ENCODE results near the gene CHST10. TPM values are rescaled to one million over a fixed set of nuclear protein-coding genes. Genes with fewer than 3 reads are reported as not detected.
A peak's percentile ranks its signal among the peaks of the same experiment; 100 is the strongest.
"Not testable (repeated sequence)": the region's sequence is repeated elsewhere in the genome, so short reads cannot be mapped to it uniquely, and the experiment has no call there.

Gene CHST10, protein sequence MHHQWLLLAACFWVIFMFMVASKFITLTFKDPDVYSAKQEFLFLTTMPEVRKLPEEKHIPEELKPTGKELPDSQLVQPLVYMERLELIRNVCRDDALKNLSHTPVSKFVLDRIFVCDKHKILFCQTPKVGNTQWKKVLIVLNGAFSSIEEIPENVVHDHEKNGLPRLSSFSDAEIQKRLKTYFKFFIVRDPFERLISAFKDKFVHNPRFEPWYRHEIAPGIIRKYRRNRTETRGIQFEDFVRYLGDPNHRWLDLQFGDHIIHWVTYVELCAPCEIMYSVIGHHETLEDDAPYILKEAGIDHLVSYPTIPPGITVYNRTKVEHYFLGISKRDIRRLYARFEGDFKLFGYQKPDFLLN
- 10 to 100 TPM; 11.1 to 15.3 (median 13.4) TPM for total RNA-seq
- total RNA-seq (2013) = 7.8 TPM

DNA sequence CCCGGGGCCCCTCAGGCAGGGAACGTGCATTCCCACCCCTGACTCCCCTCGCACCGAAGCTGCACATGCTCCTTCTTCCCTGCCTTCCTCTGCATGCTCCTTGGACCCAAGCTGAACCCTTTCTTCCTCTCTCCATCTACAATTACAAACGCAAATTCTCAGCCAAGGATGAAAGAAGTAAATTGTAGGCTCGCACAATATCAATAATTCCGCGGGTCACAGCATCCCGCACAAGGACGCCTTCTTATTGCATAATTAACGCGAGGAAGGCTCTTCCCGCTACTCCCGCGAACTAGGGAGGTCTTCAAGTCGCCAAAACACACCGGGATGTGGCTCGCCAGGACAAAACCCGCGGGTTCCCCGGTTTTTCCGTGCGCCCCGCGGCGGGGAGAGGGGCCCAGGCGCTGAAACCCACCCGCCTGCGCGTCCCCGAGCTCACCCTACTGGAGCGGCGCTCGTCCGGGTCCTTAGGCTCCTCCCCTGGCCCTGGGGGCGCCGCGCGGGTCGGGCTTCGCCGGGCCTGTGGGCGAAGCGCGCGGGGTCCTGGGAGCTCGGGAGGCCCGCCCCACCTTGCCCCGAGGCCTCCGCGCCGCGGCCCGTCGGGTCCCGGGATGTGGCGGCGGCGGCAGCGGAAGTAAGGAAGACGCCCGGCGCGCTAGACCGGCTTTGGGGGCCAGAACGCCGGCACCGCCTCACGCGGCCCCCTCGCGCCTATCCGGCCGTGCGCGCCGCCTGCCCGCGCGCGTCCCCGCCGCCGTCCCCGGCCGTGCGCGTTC, at the start of gene CHST10:
Gene CHST10, minus strand, starts transcription at position 734 of the 776 bp plus-strand sequence. CDS start 10,993 bp downstream, outside the sequence.
- Mint-ChIP-seq H3K27me3 (ENCODE audit: low read depth in 2 of 2) (no peaks in the 10 kb centered on the region), H3K36me3 (no peaks in the 10 kb centered on the region), H3K27ac (peak within 1 kb of the TSS; percentile 22 to 77), H3K4me3 (peak within 1 kb of the TSS; percentile 91), H3K9me3 (no peaks in the 10 kb centered on the region), H3K4me1 (peaks cover 18 to 21% of the 10 kb centered on the region in 2 donors)
- peak; percentile 86 to 93 (median 92) for ATAC-seq
- no peaks in the 10 kb centered on the region for H3K27me3 ChIP-seq (ENCODE audit: control insufficient read depth, insufficient read depth, low read length)
- H3K36me3 ChIP-seq (ENCODE audit: control insufficient read depth, insufficient read depth, low read length) = no peaks in the 10 kb centered on the region
- peaks cover 8% of the 10 kb centered on the region for H3K4me1 ChIP-seq (ENCODE audit: control insufficient read depth, insufficient read depth, low read length)
- TF ChIP-seq, protein P1, sequence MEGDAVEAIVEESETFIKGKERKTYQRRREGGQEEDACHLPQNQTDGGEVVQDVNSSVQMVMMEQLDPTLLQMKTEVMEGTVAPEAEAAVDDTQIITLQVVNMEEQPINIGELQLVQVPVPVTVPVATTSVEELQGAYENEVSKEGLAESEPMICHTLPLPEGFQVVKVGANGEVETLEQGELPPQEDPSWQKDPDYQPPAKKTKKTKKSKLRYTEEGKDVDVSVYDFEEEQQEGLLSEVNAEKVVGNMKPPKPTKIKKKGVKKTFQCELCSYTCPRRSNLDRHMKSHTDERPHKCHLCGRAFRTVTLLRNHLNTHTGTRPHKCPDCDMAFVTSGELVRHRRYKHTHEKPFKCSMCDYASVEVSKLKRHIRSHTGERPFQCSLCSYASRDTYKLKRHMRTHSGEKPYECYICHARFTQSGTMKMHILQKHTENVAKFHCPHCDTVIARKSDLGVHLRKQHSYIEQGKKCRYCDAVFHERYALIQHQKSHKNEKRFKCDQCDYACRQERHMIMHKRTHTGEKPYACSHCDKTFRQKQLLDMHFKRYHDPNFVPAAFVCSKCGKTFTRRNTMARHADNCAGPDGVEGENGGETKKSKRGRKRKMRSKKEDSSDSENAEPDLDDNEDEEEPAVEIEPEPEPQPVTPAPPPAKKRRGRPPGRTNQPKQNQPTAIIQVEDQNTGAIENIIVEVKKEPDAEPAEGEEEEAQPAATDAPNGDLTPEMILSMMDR (IDR thresholded peaks at IDR 0.05) = no peak
- WGBS (ENCODE audit: insufficient coverage) = under 1% methylated on average over 88 of the region's 88 CpGs
- H3K4me3 ChIP-seq (ENCODE audit: low read length) = peak within 1 kb of the TSS; percentile 56
- peak; percentile 39 to 60 for DNase-seq
- intact Hi-C loops (cut with micrococcal nuclease) = loop anchor here (5.0 kb wide), 1 partner anchor 585 kb away; the partner anchor contains the start of gene RPL31
- H3K9me3 ChIP-seq (ENCODE audit: control insufficient read depth, insufficient read depth, low read length) = no peaks in the 10 kb centered on the region
- H3K27ac ChIP-seq (ENCODE audit: low read length) = no peak within 1 kb of the TSS

DNA sequence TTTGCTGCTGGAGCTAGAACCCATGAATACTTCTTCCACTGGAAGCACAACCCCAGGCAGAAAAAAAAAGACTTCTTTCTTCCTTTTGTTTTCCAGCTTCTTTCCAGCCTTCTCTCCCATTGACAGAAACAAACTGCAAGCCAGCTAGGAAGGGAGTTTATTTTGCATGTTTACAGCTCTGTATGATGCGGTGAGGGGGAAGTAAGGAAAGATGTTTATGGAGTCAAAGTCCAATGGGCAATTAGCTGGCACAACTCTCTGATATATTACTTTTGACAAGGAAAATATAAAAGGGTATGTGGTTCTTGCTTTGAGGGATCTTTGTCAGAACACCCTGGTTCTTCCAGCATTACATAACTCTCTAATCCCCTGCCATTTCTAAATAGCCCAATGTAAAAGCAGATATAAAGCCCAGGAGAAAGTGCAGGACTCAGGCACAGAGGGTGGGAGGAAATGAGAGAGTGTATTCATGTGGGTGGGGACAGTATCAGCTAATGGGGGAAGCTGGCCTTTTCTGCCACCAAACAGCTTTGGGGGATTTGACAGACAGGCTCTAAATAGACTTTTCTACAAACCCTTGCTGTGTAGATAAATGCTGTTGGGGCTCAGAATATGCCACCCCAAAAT, 43.5 kb upstream of the CHST10 start:
- intact Hi-C loops (cut with micrococcal nuclease) = no loop called here

DNA sequence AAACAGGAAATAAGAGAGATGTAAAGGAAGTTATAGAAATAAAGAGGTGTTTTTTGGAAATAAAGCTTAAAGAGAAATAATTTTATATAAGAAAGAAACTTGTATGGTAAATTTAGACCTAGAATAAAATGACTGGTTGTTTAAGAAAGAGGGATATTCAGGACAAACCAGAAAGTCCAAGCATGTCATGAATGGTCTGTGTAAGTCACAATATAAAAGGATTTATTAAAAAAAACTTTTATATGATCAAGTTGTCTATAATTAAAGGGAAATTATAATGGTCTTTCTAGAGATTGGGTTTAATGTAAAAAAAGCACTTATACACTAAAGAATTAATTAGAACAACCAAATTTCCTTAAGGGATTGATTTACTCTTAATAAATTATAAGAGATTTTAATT, 38.9 kb upstream of the CHST10 start:
- H3K27me3 ChIP-seq (ENCODE audit: control insufficient read depth, insufficient read depth, low read length); H3K27ac ChIP-seq (ENCODE audit: low read length); H3K4me3 Mint-ChIP-seq; H3K4me3 ChIP-seq (ENCODE audit: low read length); H3K9me3 ChIP-seq (ENCODE audit: control insufficient read depth, insufficient read depth, low read length); DNase-seq; H3K36me3 ChIP-seq (ENCODE audit: control insufficient read depth, insufficient read depth, low read length); intact Hi-C loops (cut with micrococcal nuclease); H3K27ac Mint-ChIP-seq; ATAC-seq; H3K4me1 ChIP-seq (ENCODE audit: control insufficient read depth, insufficient read depth, low read length); H3K9me3 Mint-ChIP-seq; H3K4me1 Mint-ChIP-seq; H3K36me3 Mint-ChIP-seq: not testable (repeated sequence)
- H3K27me3 Mint-ChIP-seq (ENCODE audit: low read depth in 2 of 2) = peaks cover 16 to 17% of the 10 kb centered on the region in 2 donors

More for the DNA sequence above, 43.5 kb upstream of the CHST10 start:
- TF ChIP-seq, protein P1 (IDR thresholded peaks at IDR 0.05) = no peak
- no peak overlapping the region for H3K4me3 ChIP-seq (ENCODE audit: low read length)
- H3K36me3 Mint-ChIP-seq = no peaks in the 10 kb centered on the region
- H3K9me3 Mint-ChIP-seq = peaks cover 0 to 5% of the 10 kb centered on the region in 2 donors
- peaks cover 11 to 19% of the 10 kb centered on the region in 2 donors for H3K27me3 Mint-ChIP-seq (ENCODE audit: low read depth in 2 of 2)
- H3K4me3 Mint-ChIP-seq = no peak overlapping the region
- no peak overlapping the region for H3K27ac Mint-ChIP-seq
- no peaks in the 10 kb centered on the region for H3K27me3 ChIP-seq (ENCODE audit: control insufficient read depth, insufficient read depth, low read length)
- no peaks in the 10 kb centered on the region for H3K36me3 ChIP-seq (ENCODE audit: control insufficient read depth, insufficient read depth, low read length)
- no peak for ATAC-seq
- 100% methylated on average over 1 of the region's 1 CpG for WGBS (ENCODE audit: insufficient coverage)
- no peaks in the 10 kb centered on the region for H3K9me3 ChIP-seq (ENCODE audit: control insufficient read depth, insufficient read depth, low read length)
- no peak overlapping the region for H3K27ac ChIP-seq (ENCODE audit: low read length)
- no peaks in the 10 kb centered on the region for H3K4me1 Mint-ChIP-seq
- no peak for DNase-seq
- no peaks in the 10 kb centered on the region for H3K4me1 ChIP-seq (ENCODE audit: control insufficient read depth, insufficient read depth, low read length)

DNA sequence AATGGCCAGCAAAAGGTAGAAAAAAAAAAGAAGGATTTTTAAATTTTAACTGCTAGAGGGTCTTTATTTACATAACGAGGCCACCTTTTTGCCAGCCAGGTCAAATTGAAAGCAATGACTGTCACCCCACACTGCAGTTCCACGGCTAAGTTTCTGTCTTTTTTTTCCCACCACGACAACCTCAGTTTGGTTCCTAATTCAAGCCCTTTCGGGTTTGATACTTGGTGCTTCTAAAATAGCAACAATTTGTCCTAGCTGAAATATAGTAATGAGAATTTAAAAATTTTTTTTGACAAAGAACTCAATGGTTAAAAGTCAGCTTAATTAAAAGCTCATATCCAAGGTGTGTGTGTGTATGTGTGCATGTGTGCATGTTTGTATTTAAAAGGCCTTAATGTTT, 36.4 kb upstream of the CHST10 start:
- H3K27ac Mint-ChIP-seq = no peak overlapping the region
- ATAC-seq = no peak
- no peaks in the 10 kb centered on the region for H3K36me3 Mint-ChIP-seq
- no peaks in the 10 kb centered on the region for H3K27me3 ChIP-seq (ENCODE audit: control insufficient read depth, insufficient read depth, low read length)
- no peak overlapping the region for H3K4me3 ChIP-seq (ENCODE audit: low read length)
- WGBS (ENCODE audit: insufficient coverage) = 55% methylated on average over 3 of the region's 4 CpGs
- TF ChIP-seq, protein P1 (IDR thresholded peaks at IDR 0.05) = no peak
- peaks cover 0 to 6% of the 10 kb centered on the region in 2 donors for H3K27me3 Mint-ChIP-seq (ENCODE audit: low read depth in 2 of 2)
- no peaks in the 10 kb centered on the region for H3K4me1 ChIP-seq (ENCODE audit: control insufficient read depth, insufficient read depth, low read length)
- intact Hi-C loops (cut with micrococcal nuclease) = no loop called here
- no peak overlapping the region for H3K4me3 Mint-ChIP-seq
- H3K27ac ChIP-seq (ENCODE audit: low read length) = no peak overlapping the region
- DNase-seq = no peak
- no peaks in the 10 kb centered on the region for H3K36me3 ChIP-seq (ENCODE audit: control insufficient read depth, insufficient read depth, low read length)
- no peaks in the 10 kb centered on the region for H3K4me1 Mint-ChIP-seq
- H3K9me3 Mint-ChIP-seq = peaks cover 0 to 3% of the 10 kb centered on the region in 2 donors
- no peaks in the 10 kb centered on the region for H3K9me3 ChIP-seq (ENCODE audit: control insufficient read depth, insufficient read depth, low read length)
